HG03135 (cell line): Measurements from ENCODE around the gene LRWD1.
"Not testable (repeated sequence)": the region's sequence is repeated elsewhere in the genome, so short reads cannot be mapped to it uniquely, and the experiment has no call there.

Source experiments
- ATAC-seq: cut with Tn5 transposase; IDR thresholded peaks from one replicate; pipeline ENCODE4 v1.9.1; 2021; ENCODE audit warnings: mild to moderate bottlenecking, moderate library complexity; ENCODE audit not compliant: unreplicated experiment

LRWD1 gene

DNA sequence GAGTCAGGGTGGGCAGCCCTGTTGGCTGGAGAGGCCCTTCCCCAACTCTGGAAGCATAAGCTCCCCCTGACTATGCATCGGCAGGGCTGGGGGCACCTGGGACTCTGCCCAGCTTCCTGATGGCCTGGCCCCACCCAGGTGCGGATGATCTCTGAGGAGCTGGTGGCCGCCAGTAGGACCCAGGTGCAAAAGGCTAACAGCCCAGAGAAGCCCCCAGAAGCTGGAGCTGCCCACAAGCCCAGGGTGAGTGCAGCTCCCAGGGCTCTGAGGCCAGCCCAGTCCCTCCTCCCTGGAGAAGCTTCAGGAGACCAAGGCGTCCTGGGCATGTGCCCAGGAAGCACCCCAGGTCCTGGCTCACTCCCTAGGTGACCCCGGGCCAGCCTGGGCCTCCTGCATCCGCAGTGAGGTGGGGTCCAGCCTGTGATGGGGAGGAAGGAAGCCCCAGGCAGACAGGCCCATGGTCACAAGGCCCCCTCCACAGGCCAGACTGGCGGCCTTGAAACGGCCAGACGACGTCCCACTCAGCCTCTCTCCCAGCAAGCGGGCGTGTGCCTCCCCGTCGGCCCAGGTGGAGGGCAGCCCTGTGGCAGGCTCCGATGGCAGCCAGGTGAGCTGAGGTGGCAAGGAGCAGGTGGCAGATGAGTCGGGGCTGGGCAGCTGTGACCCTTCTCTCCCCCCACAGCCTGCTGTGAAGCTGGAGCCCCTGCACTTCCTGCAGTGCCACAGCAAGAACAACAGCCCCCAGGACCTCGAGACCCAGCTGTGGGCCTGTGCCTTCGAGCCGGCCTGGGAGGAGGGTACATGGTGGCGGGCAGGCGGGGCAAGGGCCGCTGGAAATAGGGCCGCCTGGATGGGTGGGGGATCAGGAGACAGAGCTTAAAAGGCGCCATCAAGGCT, 3.0 kb downstream of the LRWD1 start:
- no peak for ATAC-seq

DNA sequence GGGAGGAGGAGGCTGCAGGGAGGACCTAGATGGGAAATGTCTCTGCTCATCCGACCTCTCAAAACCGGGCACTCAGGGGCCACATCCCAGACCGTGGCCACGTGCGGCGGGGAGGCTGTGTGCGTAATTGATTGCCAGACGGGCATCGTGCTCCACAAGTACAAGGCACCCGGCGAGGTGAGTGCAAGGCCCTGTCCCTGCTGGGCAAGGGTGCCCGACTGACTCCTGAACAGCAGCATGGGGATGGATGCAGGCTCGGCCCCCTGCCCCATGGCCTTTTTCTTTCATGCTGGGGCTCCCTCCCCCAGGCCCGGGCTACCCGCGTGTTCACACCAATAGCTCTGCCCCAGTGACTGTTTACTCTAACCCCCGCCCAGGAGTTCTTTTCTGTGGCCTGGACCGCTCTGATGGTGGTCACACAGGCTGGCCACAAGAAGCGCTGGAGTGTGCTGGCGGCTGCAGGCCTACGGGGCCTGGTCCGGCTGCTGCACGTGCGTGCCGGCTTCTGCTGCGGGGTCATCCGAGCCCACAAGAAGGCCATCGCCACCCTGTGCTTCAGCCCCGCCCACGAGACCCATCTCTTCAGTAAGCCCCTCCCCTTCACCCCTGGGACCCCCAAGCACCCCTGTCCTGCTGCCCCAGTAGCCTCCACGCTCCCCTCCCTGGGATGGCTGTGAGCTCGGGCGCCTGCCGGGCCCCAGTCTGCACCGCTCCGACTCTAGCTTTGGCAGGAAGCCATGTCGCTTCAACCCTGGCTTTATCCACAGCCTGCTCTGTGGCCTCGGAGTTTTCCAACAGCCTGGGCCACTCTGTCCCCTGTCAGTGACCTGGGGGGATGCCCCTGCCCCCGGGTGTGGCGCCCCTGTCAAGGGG, 3.9 kb downstream of the LRWD1 start:
- no peak for ATAC-seq

DNA sequence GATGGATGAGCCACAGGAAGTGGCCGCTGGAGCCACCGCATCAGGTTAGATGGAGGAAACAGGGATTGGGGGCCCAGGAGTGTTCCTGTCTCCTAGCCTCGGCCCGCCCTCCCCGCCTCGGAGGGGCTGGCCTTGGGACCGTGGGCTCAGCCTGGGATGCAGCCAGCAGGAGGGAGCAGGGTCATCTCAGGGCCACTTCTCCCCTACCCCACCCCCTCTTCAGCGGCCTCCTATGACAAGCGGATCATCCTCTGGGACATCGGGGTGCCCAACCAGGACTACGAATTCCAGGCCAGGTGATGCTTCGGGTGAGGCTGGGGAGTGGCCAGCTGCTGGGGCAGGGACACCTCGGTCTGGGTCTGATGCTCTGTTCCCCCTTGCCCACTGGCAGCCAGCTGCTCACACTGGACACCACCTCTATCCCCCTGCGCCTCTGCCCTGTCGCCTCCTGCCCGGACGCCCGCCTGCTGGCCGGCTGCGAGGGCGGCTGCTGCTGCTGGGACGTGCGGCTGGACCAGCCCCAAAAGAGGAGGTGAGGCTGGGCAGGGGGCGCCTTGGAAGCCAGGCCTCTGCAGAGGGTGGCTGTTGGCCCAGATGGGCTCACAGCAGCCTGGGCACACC, 4.7 kb downstream of the LRWD1 start:
- ATAC-seq = no peak

DNA sequence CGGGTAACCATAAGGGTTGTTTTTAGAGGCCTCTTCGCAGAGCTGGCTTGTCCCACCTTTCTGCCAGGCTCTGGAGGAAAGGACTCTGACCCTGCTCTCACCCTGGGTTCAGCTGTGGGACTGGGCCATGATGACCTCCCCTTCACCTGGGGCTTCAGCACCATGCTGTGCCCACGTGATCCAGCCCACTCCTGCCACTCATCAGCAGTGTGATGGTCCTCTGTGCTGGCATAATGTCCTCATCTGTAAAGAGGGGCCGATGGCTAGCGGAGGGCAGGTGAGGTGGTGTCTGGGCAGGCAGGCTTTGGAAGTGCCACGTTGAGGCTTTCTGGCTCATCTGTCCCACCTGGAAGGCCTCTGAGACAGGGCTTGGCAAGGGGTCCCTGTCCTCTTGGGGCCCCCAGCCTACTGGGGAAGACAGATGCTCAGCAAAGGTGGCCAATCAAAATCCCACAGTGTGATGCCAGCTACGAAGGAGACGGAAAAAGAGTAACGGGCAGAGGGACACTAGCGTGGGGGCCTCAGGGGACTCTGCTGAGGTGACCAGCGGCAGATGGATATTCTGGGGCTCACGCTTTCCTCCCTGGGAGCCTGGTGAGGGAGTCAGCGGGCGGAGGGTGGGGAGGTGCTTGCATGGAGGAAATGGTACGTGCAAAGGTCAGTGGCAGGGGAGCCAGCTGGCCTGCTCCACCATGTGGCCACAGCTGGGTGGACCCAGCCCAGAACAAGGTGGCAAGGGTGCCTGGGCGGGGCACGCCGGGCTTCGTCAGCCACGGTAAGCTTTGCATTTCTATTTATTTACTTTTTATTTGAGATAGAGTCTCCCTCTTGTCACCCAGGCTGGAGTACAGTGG, 5.4 kb downstream of the LRWD1 start:
- no peak for ATAC-seq

DNA sequence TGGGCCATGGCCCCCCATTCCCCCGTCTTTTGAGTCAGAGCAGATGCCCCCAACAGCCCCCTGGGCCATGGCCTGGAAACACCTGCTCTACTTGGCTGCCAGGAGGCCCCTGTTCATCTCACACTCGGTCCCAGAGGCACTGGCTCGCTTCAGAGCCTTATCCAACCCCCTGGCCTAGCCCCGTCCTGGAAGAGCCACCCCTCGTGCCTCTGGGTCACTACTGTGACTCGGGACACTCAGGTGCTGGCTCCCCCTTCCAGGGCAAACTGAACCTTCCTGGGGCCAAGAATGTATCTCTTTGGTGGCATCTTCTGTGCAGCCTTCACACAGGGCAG, 7.0 kb downstream of the LRWD1 start:
- ATAC-seq = no peak

DNA sequence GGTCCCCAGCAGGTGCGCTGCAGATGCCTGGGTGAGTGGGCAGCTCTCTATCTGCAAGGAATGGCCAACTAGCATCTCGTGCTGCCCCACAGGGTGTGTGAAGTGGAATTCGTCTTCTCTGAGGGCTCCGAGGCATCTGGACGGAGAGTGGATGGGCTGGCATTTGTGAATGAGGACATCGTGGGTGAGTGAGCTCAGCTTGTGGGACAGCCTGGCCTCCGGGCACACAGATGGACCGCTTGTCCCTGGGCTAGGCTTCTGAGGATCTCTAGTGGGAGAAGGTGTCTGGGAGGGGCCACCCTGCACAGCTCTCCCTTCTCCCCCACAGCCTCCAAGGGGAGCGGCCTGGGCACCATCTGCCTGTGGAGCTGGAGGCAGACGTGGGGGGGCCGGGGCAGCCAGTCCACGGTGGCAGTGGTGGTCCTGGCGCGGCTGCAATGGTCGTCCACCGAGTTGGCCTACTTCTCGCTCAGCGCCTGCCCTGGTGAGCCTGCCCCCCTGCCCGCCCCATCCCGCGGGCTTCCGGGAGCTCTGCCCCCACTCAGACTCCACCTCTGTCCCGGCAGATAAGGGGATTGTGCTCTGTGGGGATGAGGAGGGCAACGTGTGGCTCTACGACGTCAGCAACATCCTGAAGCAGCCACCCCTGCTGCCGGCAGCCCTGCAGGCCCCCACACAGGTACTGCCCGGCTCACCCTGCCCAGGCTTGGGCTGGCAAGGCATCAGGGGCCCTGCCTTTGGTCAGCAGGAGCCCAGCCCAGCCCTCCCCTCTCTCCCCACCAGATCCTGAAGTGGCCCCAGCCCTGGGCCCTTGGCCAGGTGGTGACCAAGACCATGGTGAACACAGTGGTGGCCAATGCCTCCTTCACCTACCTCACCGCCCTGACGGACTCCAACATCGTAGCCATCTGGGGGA, 7.6 kb downstream of the LRWD1 start:
- no peak for ATAC-seq

DNA sequence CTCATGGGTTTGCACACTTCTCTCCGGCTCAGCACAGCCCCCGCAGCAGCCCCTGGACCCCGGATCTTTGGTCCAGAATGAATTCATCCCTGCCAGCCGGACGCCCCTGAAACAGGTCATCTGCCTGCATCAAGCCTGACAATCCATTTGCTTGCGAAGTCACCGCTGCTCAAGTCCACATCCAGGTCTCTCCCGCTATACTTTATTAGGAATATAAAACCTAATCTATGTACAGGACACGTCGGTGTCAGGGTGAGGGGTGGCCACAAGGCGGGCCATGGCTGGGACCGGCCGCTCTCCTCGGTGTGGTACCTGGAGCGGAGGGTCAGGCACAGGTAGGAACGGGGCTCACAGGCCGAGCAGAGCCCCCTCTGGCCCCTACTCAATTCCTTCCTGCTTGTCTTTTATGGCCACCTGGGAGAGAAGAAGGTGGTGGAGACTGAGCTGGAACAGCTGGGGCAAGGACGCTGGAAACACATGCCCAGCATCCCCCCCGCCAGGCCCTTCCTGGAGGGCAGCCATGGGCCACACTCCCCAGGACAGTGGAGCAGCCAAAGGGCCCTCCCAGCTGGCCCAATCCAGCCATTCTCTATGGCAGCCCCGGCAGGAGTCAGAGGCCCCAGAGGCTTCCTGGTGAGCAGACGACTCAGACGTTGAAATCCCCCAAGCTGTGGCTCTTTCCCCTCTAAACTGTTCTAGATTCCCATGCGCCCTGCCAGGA, 8.6 kb downstream of the LRWD1 start:
- no peak for ATAC-seq

DNA sequence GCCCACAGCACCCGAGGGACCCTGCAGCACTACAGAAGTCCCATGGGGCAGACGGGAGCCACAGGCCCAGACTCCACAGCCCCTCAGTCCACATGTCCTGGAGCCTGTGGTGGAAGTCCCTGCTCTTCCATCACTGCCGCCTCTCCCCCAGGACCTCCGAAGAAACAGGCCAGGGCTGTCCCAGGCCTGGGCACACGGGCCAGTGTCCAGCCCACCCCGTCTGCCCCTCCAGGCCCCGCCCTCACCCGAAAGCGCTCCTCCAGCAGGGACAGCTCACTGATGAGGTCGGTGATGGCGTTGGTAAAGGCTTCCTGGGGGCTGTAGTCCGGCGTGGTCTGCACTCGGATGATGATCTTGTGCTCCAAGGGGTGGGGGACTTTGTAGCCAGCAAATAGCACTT, 9.3 kb downstream of the LRWD1 start:
- ATAC-seq = not testable (repeated sequence)

DNA sequence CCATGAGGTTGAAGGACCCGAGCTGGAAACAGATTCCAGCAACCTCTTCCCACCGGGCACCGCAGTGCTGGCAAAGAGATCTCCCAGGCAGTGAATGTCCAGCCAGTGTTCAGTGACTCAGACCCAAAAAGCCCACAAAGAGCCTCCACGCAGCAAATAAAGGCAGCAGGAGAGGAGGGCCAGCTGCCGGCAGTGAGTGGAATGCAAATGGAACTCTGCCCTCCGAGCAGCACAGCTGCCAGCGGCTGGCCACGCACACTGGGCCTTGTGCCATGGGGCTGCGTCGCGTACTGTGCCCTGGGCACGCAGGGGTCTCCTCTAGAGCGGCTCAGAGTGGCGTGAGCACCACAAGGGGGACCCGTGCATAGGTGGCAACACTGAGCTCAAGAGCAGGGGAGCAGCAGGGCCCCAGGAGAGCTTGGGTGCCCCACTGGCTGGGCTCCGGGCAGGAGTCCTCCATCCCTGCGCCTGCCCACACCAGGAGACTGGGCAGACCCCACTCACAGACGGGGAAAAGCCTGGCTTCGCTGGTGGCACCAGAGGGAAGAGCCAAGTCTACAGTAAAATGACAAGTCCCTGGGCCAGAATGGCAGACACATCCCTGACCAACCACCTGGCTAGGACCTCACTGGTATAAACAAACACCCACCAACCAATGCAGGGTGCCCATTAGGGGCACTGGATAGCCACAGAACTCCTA, 10.1 kb downstream of the LRWD1 start:
- ATAC-seq = not testable (repeated sequence)

DNA sequence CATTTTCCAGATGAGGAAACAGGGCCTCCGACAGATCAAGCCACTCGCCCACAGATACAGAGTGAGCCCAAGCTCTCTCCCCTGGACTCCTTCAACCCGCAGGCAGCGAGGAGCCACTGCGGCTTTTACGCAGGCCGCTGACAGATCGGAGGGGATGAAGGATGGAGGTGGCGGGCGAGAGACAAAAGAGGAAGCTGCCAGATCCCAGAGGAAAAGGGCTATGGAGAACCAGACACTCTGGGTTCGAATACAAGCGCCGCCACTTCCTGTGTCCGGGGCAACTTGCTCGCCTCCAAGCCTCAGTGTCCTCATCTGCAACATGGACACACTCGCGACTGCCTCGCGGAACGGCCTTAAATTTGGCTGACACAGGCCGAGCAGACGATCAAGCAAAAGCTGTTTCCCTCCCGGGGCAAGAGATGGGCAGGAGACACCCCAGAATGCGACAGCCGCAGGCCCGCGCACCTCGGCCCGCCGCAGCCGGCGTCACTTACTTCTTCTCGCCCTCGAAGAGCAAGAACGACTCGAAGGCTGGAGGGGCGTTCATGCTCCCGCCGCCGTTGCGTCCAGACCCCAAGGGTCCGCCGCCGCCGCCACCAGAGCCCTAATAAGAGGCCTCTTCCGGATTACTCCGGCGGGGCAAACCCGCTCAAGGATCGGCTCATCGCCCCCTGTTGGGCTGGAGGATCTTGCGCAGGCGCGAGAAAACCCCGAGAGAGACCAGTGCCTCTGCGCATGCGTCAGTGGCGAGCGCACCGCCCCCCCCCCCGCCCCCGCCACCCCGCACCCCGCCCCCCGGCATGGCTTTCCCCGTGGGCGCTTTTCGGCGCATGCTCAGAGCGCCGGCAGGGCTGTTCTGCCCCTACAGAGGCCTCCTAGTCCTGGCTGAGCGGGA, 13.8 kb downstream of the LRWD1 start, which contains the start of gene POLR2J:
POLR2J (minus strand) TSS at position 609 of the 895 bp plus-strand sequence; CDS start at position 547, 62 bp downstream.
- ATAC-seq = peak; percentile 81

DNA sequence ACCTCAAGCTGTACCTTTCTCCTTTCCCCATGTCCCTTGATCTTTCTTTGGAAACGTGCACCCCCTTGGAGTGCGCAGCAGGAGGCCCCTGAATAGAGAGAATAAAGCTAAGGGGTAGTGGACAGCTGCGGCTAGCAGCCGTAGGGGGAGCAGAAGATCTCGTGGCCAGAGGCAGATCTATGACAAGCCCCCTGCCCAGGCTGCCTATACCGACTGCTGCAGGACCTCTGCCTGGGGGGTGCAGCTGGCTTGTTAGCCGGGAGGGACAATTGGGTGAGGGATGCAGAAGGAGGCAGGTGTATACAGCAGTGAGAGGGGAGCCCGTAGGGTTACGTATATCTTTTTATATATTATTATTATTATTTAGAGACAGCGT, 14.4 kb downstream of the LRWD1 start:
- peak; percentile 25 for ATAC-seq

DNA sequence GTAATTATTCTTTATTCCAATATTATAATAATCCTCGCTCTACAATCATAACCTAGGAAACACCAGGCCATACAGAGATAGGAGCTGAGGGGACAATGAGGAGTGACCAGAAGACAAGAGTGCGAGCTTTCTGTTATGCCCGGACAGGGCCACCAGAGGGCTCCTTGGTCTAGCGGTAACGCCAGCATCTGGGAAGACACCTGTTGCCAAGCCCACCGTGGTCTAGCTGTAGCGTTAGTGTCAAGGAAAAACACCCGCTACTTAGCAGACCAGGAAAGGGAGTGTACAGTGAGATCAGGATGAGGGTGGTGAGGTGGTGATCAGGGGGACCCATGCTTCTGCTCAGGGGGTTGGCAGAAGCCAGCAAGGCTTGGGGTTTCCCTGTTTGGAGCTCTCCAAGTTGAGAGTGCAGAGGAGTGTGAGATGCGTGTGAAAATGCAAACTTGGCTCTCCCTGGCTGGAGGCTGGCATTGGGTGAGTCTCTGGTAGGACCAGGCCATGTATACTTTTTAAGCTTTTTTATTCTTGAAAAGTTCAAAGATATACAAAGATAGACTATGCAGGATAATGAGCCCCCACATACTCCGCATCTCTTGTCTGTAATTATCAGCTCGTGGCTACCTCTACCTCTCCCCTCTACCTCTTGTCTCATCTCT, 15.3 kb downstream of the LRWD1 start:
- ATAC-seq = not testable (repeated sequence)

DNA sequence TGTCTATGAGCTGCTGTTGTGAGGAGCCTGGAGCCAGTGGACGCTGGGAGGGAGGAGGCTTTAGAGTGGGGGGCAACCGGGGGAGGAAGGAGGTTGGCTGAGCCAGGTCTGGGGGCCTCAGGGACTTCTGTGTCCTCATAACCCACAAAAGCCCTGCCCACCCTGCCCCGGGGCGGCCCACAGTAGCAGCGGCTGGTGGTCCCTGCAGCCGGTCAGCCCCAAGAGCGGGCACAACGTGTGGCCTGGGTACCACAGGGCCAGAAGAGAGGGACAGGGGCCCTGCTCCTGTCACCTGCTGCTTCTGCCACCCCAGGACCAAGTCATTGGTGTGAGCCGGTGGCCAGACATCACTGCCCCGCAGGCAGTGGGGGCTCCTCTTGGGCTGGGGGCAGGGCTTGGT, 17.2 kb downstream of the LRWD1 start:
- ATAC-seq = not testable (repeated sequence)

DNA sequence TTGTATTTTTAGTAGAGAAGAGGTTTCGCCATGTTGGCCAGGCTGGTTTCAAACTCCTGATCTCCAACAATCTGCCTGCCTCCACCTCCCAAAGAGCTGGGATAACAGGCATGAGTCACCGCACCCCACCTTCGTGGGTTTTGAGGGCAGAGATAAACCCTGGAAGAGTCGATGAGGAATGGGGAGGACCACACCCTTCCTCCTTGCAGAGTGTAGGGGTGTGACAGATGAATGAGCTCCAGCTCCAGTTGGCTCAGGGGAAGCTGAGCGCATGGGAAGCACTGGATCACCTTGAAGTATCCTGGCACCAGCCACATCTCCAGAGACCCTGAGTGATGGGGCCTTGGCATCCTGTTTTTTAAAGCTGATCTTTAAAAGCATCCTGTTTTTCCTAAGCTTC, 19.5 kb downstream of the LRWD1 start:
- ATAC-seq = not testable (repeated sequence)

DNA sequence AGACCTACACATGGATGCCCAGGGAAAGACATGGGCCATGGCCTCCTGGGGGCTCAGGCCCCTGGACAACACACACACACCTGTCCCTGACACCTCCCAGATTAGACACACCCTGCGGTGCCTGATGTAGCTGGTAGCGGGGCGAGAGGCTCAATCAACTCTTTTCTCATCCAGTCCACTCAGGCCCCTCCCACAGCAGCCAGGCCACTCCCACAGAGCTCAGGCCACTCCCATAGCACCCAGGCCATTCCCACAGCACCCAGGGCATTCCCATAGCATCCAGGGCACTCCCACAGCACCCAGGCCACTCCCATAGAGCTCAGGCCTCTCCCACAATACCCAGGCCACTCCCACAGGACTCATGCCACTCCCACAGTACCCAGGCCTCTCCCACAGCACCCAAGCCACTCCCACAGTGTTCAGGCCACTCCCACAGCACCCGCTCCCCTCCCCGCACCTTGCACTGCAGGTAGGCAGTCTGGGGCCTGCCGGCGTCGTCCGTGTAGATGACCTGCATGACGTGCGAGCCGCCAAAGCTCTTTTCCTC, 25.8 kb downstream of the LRWD1 start:
- peak; percentile 40 for ATAC-seq

DNA sequence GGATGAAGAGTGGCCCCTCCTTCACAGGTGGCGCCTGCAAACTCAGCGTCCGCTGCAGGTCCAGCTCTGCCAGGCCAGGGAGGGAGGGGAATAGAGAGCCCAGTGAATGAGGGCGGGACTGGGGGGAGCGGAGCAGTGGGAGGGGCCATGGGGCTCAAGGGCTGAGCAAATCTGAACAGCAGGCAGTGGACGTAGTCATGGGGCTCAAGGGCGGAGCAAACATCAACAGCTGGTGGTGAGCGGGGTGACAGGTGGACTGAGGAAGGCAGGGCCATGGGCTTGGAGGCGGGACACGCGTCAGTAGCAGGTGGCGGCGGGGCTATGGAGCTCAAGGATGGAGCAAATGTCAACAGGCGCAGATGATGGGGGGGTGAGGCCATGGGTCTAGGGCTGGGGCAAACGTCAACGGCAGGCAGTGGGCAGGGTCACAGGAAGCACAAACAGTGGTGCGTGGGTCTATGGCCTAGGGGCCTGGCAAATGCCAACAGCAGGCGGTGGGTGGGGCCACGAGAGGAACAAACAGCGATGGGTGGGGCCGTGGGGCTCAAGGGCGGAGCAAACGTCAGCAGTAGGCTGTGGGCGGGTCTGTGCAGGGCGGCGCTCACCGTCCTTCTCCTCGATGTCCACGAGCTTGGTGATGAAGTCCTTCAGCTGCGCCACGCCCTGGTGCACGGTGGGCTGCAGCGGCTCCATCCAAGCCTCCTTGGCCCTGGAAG, 28.6 kb downstream of the LRWD1 start:
- ATAC-seq = peak; percentile 40
